ENCODE data around the gene CHST11. TPM values are rescaled to one million over a fixed set of nuclear protein-coding genes. Genes with fewer than 3 reads are reported as not detected.

Gene CHST11
- total and polyA plus RNA-seq, 2 donors: 4.7 to 10.0 TPM

- H3K4me1 ChIP-seq (ENCODE audit: insufficient read depth): no peaks in the 10 kb centered on the region
- H3K27ac ChIP-seq (ENCODE audit: low read depth): no peak overlapping the region
- no peak for DNase-seq (ENCODE audit: extremely low spot score)
- 73% methylated on average over 12 of the region's 12 CpGs for WGBS
- no peak overlapping the region for H3K4me3 ChIP-seq (ENCODE audit: low read depth, low read length)
- H3K36me3 ChIP-seq (ENCODE audit: insufficient read depth): no peaks in the 10 kb centered on the region
These were observed 17.6 kb upstream of the CHST11 start for GRCh38 chr12:104439137-104439536.

- no peak overlapping the region for H3K4me3 ChIP-seq (ENCODE audit: low read depth, low read length)
- H3K4me1 ChIP-seq (ENCODE audit: insufficient read depth): no peaks in the 10 kb centered on the region
- no peak for DNase-seq (ENCODE audit: extremely low spot score)
- no peak overlapping the region for H3K27ac ChIP-seq (ENCODE audit: low read depth)
- 62% methylated on average over 1 of the region's 1 CpG for WGBS
- H3K36me3 ChIP-seq (ENCODE audit: insufficient read depth): no peaks in the 10 kb centered on the region
These were observed 13.7 kb upstream of the CHST11 start for GRCh38 chr12:104443008-104443407.

- H3K36me3 ChIP-seq (ENCODE audit: insufficient read depth): no peaks in the 10 kb centered on the region
- no peaks in the 10 kb centered on the region for H3K4me1 ChIP-seq (ENCODE audit: insufficient read depth)
- WGBS: 94% methylated on average over 5 of the region's 5 CpGs
- DNase-seq (ENCODE audit: extremely low spot score): no peak
- H3K27ac ChIP-seq (ENCODE audit: low read depth): no peak overlapping the region
- no peak overlapping the region for H3K4me3 ChIP-seq (ENCODE audit: low read depth, low read length)
These were observed 9.9 kb upstream of the CHST11 start for GRCh38 chr12:104446646-104447421.

- DNase-seq (ENCODE audit: extremely low spot score): no peak
- Histone ChIP-seq H3K27ac (ENCODE audit: low read depth) (no peak overlapping the region), H3K4me3 (ENCODE audit: low read depth, low read length) (no peak overlapping the region), H3K4me1 (ENCODE audit: insufficient read depth) (no peaks in the 10 kb centered on the region), H3K36me3 (ENCODE audit: insufficient read depth) (no peaks in the 10 kb centered on the region)
- WGBS: 73% methylated on average over 5 of the region's 5 CpGs
These were observed 8.7 kb upstream of the CHST11 start for GRCh38 chr12:104448031-104448430.

GRCh38 chr12:104448451-104448850 is 8.3 kb upstream of the CHST11 start:
- no peaks in the 10 kb centered on the region for H3K4me1 ChIP-seq (ENCODE audit: insufficient read depth)
- DNase-seq (ENCODE audit: extremely low spot score): no peak
- no peaks in the 10 kb centered on the region for H3K36me3 ChIP-seq (ENCODE audit: insufficient read depth)
- 93% methylated on average over 1 of the region's 1 CpG for WGBS
- no peak overlapping the region for H3K27ac ChIP-seq (ENCODE audit: low read depth)
- no peak overlapping the region for H3K4me3 ChIP-seq (ENCODE audit: low read depth, low read length)

GRCh38 chr12:104450700-104451099 is 6.0 kb upstream of the CHST11 start:
- Histone ChIP-seq H3K4me3 (ENCODE audit: low read depth, low read length) (no peak overlapping the region), H3K4me1 (ENCODE audit: insufficient read depth) (no peaks in the 10 kb centered on the region), H3K36me3 (ENCODE audit: insufficient read depth) (no peaks in the 10 kb centered on the region), H3K27ac (ENCODE audit: low read depth) (no peak overlapping the region)
- DNase-seq (ENCODE audit: extremely low spot score): no peak

GRCh38 chr12:104452087-104452486 is 4.7 kb upstream of the CHST11 start:
- Histone ChIP-seq H3K27ac (ENCODE audit: low read depth) (no peak overlapping the region), H3K4me1 (ENCODE audit: insufficient read depth) (peaks cover 1% of the 10 kb centered on the region), H3K36me3 (ENCODE audit: insufficient read depth) (no peaks in the 10 kb centered on the region), H3K4me3 (ENCODE audit: low read depth, low read length) (no peak overlapping the region)
- 88% methylated on average over 1 of the region's 1 CpG for WGBS
- no peak for DNase-seq (ENCODE audit: extremely low spot score)

GRCh38 chr12:104453133-104453532 is 3.6 kb upstream of the CHST11 start:
- 82% methylated on average over 2 of the region's 2 CpGs for WGBS
- Histone ChIP-seq H3K4me3 (ENCODE audit: low read depth, low read length) (no peak overlapping the region), H3K4me1 (ENCODE audit: insufficient read depth) (peaks cover 1% of the 10 kb centered on the region), H3K36me3 (ENCODE audit: insufficient read depth) (no peaks in the 10 kb centered on the region), H3K27ac (ENCODE audit: low read depth) (no peak overlapping the region)
- DNase-seq (ENCODE audit: extremely low spot score): no peak

- Histone ChIP-seq H3K4me1 (ENCODE audit: insufficient read depth) (peaks cover 1% of the 10 kb centered on the region), H3K36me3 (ENCODE audit: insufficient read depth) (no peaks in the 10 kb centered on the region), H3K4me3 (ENCODE audit: low read depth, low read length) (no peak overlapping the region), H3K27ac (ENCODE audit: low read depth) (no peak overlapping the region)
- DNase-seq (ENCODE audit: extremely low spot score): no peak
- WGBS: 100% methylated on average over 1 of the region's 1 CpG
These were observed 1.8 kb upstream of the CHST11 start for GRCh38 chr12:104454997-104455396.

- no peak for DNase-seq (ENCODE audit: extremely low spot score)
- peak overlapping the region; percentile 87 for H3K4me3 ChIP-seq (ENCODE audit: low read depth, low read length)
- peaks cover 1% of the 10 kb centered on the region for H3K4me1 ChIP-seq (ENCODE audit: insufficient read depth)
- WGBS: 35% methylated on average over 9 of the region's 9 CpGs
- no peaks in the 10 kb centered on the region for H3K36me3 ChIP-seq (ENCODE audit: insufficient read depth)
- H3K27ac ChIP-seq (ENCODE audit: low read depth): no peak overlapping the region
These were observed 951 bp upstream of the CHST11 start for GRCh38 chr12:104455578-104456416.

GRCh38 chr12:104456950-104457745 is 400 bp downstream of the CHST11 start:
- under 1% methylated on average over 71 of the region's 71 CpGs for WGBS
- peak overlapping the region; percentile 87 for H3K4me3 ChIP-seq (ENCODE audit: low read depth, low read length)
- peak overlapping the region; percentile 63 for H3K27ac ChIP-seq (ENCODE audit: low read depth)
- peak; percentile 41 for DNase-seq (ENCODE audit: extremely low spot score)
- H3K4me1 ChIP-seq (ENCODE audit: insufficient read depth): peaks cover 1% of the 10 kb centered on the region
- H3K36me3 ChIP-seq (ENCODE audit: insufficient read depth): no peaks in the 10 kb centered on the region

GRCh38 chr12:104457746-104458693 is 1.3 kb downstream of the CHST11 start:
- Histone ChIP-seq H3K36me3 (ENCODE audit: insufficient read depth) (no peaks in the 10 kb centered on the region), H3K27ac (ENCODE audit: low read depth) (no peak overlapping the region), H3K4me3 (ENCODE audit: low read depth, low read length) (peak overlapping the region; percentile 87), H3K4me1 (ENCODE audit: insufficient read depth) (peaks cover 1% of the 10 kb centered on the region)
- no peak for DNase-seq (ENCODE audit: extremely low spot score)
- WGBS: under 1% methylated on average over 71 of the region's 71 CpGs
